HG02642 (cell line): Measurements from ENCODE around the gene HS6ST2.

ENCODE experiments used
- ATAC-seq: cut with Tn5 transposase; IDR thresholded peaks from one replicate; pipeline ENCODE4 v1.9.1; 2021; ENCODE audit warnings: mild to moderate bottlenecking; ENCODE audit not compliant: unreplicated experiment, poor library complexity

The HS6ST2 gene

GRCh38 chrX:132634521-132634920 lies 323.9 kb downstream of the HS6ST2 start:
- ATAC-seq, result no peak

GRCh38 chrX:132631579-132632232 lies 326.7 kb downstream of the HS6ST2 start:
- ATAC-seq, result no peak

GRCh38 chrX:132624466-132624865 lies 334.0 kb downstream of the HS6ST2 start:
- no peak for ATAC-seq

GRCh38 chrX:132623942-132624341 lies 334.5 kb downstream of the HS6ST2 start:
- no peak for ATAC-seq

- ATAC-seq, result no peak
Measured at GRCh38 chrX:132623300-132623699, 335.1 kb downstream of the HS6ST2 start.

- no peak for ATAC-seq
Measured at GRCh38 chrX:132622130-132622529, 336.3 kb downstream of the HS6ST2 start.

- ATAC-seq, result no peak
Measured at GRCh38 chrX:132618810-132619209, 339.6 kb downstream of the HS6ST2 start.

- ATAC-seq, result no peak
Measured at GRCh38 chrX:132615391-132616131, 342.9 kb downstream of the HS6ST2 start.

GRCh38 chrX:132614297-132614696 lies 344.1 kb downstream of the HS6ST2 start:
- no peak for ATAC-seq

GRCh38 chrX:132613801-132614200 lies 344.6 kb downstream of the HS6ST2 start:
- ATAC-seq, result no peak

- ATAC-seq, result peak; percentile 58
Measured at GRCh38 chrX:132612821-132613564, 345.4 kb downstream of the HS6ST2 start.

- ATAC-seq, result no peak
Measured at GRCh38 chrX:132610536-132610935, 347.9 kb downstream of the HS6ST2 start.

GRCh38 chrX:132609362-132609848 lies 349.0 kb downstream of the HS6ST2 start:
- ATAC-seq, result no peak

GRCh38 chrX:132603700-132604286 lies 354.6 kb downstream of the HS6ST2 start:
- no peak for ATAC-seq

- ATAC-seq, result no peak
Measured at GRCh38 chrX:132602701-132603100, 355.7 kb downstream of the HS6ST2 start.

- ATAC-seq, result no peak
Measured at GRCh38 chrX:132594999-132595398, 363.4 kb downstream of the HS6ST2 start.

- ATAC-seq, result no peak
Measured at GRCh38 chrX:132594129-132594528, 364.3 kb downstream of the HS6ST2 start.

GRCh38 chrX:132592880-132593279 lies 365.5 kb downstream of the HS6ST2 start:
- ATAC-seq, result peak; percentile 46

- ATAC-seq, result no peak
Measured at GRCh38 chrX:132591719-132592275, 366.6 kb downstream of the HS6ST2 start.

- no peak for ATAC-seq
Measured at GRCh38 chrX:132590350-132591026, 367.9 kb downstream of the HS6ST2 start.
